HG03442 (cell line): Measurements from ENCODE around the gene ENOPH1.
A peak's percentile ranks its signal among the peaks of the same experiment; 100 is the strongest.
"Not testable (repeated sequence)": the region's sequence is repeated elsewhere in the genome, so short reads cannot be mapped to it uniquely, and the experiment has no call there.

Experiments used
- ATAC-seq: cut with Tn5 transposase; IDR thresholded peaks from one replicate; pipeline ENCODE4 v1.9.1; 2021; ENCODE audit warnings: mild to moderate bottlenecking, moderate library complexity; ENCODE audit not compliant: unreplicated experiment

ENOPH1 gene

GRCh38 chr4:82430193-82430963 lies at the start of gene ENOPH1, which contains the start of gene HNRNPDL:
Gene ENOPH1 (plus strand): TSS chr4:82430590. CDS start chr4:82430830, 240 bp downstream.
Gene HNRNPDL (minus strand): TSS chr4:82430462. CDS start chr4:82429690, 772 bp downstream.
- peak; percentile 76 for ATAC-seq

- ATAC-seq = no peak
Observed at GRCh38 chr4:82380831-82381230, 49.6 kb upstream of the ENOPH1 start.

- no peak for ATAC-seq
Observed at GRCh38 chr4:82381235-82381634, 49.2 kb upstream of the ENOPH1 start.

- no peak for ATAC-seq
Observed at GRCh38 chr4:82381661-82382296, 48.6 kb upstream of the ENOPH1 start.

GRCh38 chr4:82382751-82383150 lies 47.6 kb upstream of the ENOPH1 start:
- ATAC-seq = no peak

DNA sequence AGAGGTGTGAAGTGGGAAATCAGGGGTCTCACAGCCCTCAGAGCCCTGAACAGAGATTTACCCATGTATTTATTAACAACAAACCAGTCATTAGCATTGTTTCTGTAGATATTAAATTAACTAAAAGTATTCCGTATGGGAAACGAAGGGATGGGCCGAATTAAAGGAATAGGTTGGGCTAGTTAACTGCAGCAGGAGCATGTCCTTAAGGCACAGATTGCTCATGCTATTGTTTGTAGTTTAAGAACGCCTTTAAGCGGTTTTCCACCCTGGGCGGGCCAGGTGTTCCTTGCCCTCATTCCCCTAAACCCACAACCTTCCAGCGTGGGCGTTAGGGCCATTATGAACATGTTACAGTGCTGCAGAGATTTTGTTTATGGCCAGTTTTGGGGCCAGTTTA lies 44.1 kb upstream of the ENOPH1 start:
- not testable (repeated sequence) for ATAC-seq

GRCh38 chr4:82388405-82388804 lies 42.0 kb upstream of the ENOPH1 start:
- ATAC-seq = no peak

DNA sequence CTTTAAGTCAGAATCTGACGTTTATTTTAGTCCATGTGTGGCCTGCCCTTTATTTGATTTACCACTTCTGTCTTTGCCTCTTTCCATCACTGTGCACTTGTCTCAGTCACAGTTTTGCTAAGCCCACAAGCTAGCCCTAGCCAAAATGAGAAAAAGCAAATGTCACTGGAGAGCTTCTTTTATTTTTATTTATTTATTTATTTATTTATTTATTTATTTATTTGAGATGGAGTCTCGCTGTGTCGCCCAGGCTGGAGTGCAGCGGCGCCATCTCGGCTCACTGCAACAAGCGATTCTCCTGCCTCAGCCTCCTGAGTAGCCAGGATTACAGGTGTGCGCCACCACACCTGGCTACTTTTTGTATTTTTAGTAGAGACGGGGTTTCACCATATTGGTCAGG lies 40.3 kb upstream of the ENOPH1 start:
- not testable (repeated sequence) for ATAC-seq

DNA sequence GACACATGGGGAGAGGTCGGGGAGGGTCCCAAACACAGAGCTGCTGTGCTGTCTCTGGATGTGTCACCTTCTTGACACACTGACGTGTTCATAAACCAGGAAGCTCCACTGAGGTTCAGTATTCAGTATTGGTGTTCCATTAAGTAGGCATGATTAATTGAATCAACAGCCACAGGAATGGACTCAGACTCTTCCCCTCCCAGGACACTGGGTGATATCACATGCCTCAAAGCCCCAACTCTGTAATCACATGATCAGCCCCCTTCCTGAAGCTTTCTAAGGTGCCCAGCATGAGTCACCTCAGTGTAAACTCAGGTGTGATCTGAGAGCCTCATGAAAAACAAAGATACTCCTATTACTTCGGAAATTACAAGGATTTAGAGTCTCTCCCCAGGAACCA lies 35.5 kb upstream of the ENOPH1 start:
- no peak for ATAC-seq

- ATAC-seq = no peak
Observed at GRCh38 chr4:82397527-82397926, 32.9 kb upstream of the ENOPH1 start.

DNA sequence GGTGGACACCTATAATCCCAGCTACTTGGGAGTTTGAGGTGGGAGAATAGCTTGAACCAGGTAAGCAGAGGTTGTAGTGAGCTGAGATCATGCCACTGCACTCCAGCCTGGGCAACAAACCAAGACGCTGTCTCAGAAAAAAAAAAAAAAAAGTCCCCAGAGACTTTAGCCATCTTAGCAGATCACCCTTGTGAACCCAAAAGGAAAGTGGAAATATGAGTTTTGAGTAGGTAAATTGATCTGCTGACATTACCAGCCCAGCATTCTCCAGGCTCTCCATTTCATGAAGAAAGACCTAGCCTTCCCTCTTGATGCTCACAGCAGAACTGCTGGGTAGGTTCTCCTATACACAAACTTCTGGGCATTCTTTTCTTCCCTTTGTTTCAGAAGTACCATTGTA lies 32.1 kb upstream of the ENOPH1 start:
- ATAC-seq = no peak

GRCh38 chr4:82401600-82401999 lies 28.8 kb upstream of the ENOPH1 start:
- ATAC-seq = no peak

- no peak for ATAC-seq
Observed at GRCh38 chr4:82402196-82402775, 28.1 kb upstream of the ENOPH1 start.

GRCh38 chr4:82403725-82404124 lies 26.7 kb upstream of the ENOPH1 start:
- no peak for ATAC-seq

- not testable (repeated sequence) for ATAC-seq
Observed at GRCh38 chr4:82415061-82415460, 15.3 kb upstream of the ENOPH1 start.

DNA sequence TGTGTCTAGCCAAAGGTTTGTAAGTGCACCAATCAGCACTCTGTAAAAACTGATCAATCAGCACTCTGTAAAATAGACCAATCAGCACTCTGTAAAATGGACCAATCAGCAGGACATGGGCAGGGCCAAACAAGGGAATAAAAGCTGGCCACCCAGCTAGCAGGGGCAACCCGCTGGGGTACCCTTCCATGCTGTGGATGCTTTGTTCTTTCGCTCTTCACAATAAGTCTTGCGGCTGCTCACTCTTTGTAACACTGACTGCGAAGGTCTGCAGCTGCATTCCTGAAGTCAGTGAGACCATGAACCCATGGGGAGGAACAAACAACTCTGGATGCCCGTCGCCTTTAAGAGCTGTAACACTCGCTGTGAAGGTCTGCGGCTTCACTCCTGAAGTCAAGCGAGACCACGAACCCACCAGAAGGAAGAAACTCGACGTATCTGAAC lies 14.4 kb upstream of the ENOPH1 start:
- no peak for ATAC-seq

DNA sequence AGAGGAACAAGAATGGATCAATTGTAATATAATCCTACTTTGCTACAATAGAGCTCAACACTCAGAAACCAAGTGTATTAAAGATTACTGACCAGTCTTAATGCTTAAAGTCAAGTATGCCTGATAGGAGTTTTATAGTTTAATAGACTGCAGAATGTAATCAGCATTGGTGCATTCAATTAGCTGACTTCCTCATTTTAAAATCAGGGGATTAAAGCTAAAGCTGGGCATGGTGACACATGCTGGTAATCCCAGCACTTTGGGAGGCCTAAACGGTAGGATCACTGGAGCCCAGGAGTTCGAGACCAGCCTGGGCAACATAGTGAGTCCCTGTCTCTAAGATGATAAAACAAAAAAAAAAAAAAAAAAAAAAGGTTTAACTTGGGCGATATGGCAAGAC lies 10.9 kb upstream of the ENOPH1 start:
- no peak for ATAC-seq

GRCh38 chr4:82421796-82422560 lies 8.4 kb upstream of the ENOPH1 start:
- no peak for ATAC-seq

DNA sequence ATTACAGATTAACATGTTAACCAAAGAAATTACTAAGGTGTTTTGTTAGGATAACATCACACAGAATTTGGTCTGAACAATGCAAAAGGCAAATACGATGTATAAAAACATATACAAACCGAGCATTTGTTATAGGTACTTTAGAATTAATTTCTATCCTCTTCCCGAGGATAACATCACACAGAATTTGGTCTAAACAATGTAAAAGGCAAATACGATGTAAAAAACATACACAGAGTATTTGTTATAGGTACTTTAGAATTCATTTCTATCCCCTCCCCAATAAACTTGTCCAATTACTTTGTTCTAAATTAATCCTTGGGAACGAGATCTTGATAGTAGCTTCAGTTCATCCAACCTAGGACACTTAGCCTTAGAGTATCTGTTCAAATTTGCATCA lies 7.8 kb upstream of the ENOPH1 start:
- no peak for ATAC-seq

DNA sequence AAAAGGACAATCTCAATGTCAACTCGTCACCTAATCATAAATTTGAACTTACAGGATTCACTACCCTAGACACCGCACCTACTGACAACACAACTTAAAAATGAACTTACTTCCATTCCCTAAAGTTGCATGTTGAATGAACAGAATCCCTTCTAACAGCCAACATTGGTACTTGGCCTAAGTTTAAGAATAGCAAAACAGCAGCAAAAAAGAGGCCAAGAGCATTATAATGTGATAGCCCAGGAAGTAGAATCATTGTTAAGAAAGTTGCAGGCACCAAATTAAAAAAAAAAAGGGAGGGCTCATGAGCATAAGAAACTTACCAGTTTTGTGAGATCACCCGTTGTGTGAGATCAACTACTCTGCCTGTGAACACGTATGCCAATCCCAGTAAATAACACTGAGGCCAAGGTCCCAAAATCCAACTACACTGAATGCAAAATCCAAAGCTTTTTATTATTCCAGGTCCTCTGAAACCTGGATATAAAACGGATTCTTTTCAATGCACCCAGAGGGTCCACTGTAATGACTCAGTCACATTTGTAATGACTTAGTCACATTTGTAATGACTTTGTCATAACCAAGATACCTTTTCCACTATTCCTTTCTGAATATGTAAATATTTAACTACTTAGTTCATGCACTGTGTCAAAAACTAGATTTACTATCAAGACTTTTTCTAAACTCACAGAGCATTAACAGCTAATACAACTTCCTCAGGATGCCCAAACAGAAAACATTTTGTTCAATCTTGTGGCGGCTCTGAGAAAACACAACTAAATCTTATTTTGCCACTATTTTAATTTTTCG lies 6.9 kb upstream of the ENOPH1 start:
- ATAC-seq = no peak
